Astrocyte (in vitro differentiated cells and primary cell): ENCODE data around the gene TIAM2.

Experiments
- EZH2 ChIP-seq: IDR thresholded peaks from 2 replicates; pipeline ENCODE4 v1.6.1; 2012; ENCODE audit warnings: mild to moderate bottlenecking, low read length, inconsistent platforms; ENCODE audit not compliant: insufficient read depth
- TF ChIP-seq, protein P1 (sequence below): IDR thresholded peaks from 2 replicates; pipeline ENCODE4 v1.5.1; 2011; ENCODE audit warnings: low read depth, mild to moderate bottlenecking, inconsistent platforms, low read length, moderate library complexity; ENCODE audit not compliant: insufficient read depth

GRCh38 chr6:155039618-155040017 lies 44.5 kb downstream of the TIAM2 start:
- TF ChIP-seq, protein P1, sequence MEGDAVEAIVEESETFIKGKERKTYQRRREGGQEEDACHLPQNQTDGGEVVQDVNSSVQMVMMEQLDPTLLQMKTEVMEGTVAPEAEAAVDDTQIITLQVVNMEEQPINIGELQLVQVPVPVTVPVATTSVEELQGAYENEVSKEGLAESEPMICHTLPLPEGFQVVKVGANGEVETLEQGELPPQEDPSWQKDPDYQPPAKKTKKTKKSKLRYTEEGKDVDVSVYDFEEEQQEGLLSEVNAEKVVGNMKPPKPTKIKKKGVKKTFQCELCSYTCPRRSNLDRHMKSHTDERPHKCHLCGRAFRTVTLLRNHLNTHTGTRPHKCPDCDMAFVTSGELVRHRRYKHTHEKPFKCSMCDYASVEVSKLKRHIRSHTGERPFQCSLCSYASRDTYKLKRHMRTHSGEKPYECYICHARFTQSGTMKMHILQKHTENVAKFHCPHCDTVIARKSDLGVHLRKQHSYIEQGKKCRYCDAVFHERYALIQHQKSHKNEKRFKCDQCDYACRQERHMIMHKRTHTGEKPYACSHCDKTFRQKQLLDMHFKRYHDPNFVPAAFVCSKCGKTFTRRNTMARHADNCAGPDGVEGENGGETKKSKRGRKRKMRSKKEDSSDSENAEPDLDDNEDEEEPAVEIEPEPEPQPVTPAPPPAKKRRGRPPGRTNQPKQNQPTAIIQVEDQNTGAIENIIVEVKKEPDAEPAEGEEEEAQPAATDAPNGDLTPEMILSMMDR: no peak
- no peak for TF ChIP-seq EZH2
